PFSK-1 (cell line): ENCODE measurements around the gene STAT2.

Experiments used
- POLR2AphosphoS5 ChIP-seq: IDR thresholded peaks from 2 replicates; pipeline ENCODE4 v1.6.1; 2012; ENCODE audit warnings: low read depth, mild to moderate bottlenecking, control low read depth, low read length, moderate library complexity
- SIN3A ChIP-seq: IDR thresholded peaks from 2 replicates; pipeline ENCODE4 v1.6.1; 2012; ENCODE audit warnings: mild to moderate bottlenecking, low read length, moderate library complexity, borderline replicate concordance; ENCODE audit not compliant: insufficient read depth
- TAF1 ChIP-seq: IDR thresholded peaks from 2 replicates; pipeline ENCODE4 v1.6.1; 2012; ENCODE audit warnings: low read length, control low read depth, borderline replicate concordance; ENCODE audit not compliant: insufficient read depth
- TF ChIP-seq, protein P1 (sequence below), 2 experiments: IDR thresholded peaks; 2 replicates each; pipeline versions ENCODE4 v1.6.1 to v1.8.0; 2011 to 2012; ENCODE audit warnings: low read depth in 2 of 2, low read length in 2 of 2, control low read depth in 1 of 2, inconsistent platforms in 1 of 2, mild to moderate bottlenecking in 1 of 2, moderate library complexity in 1 of 2; ENCODE audit not compliant: insufficient read depth in 1 of 2

DNA sequence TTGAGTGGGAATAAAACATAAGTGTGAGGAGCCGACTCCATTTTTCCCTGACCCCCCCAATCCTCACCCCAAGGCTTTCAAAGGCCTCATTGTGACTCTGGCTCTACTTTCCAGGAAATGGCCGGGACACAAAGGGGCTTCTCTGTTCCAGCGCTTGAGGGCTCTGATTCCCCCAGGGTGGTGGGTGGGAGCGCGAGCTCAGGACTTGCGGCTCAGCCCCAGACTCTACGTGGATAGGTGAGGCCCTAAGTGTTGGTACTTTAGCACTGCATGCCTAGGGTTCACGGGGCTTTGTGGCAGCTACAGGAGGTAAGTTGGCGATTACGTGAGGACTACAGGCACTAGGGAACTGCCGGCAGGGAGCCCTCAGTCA, 44.7 kb downstream of the STAT2 start:
- TF ChIP-seq POLR2AphosphoS5 (no peak), TAF1 (no peak), SIN3A (no peak)
- TF ChIP-seq, protein P1, sequence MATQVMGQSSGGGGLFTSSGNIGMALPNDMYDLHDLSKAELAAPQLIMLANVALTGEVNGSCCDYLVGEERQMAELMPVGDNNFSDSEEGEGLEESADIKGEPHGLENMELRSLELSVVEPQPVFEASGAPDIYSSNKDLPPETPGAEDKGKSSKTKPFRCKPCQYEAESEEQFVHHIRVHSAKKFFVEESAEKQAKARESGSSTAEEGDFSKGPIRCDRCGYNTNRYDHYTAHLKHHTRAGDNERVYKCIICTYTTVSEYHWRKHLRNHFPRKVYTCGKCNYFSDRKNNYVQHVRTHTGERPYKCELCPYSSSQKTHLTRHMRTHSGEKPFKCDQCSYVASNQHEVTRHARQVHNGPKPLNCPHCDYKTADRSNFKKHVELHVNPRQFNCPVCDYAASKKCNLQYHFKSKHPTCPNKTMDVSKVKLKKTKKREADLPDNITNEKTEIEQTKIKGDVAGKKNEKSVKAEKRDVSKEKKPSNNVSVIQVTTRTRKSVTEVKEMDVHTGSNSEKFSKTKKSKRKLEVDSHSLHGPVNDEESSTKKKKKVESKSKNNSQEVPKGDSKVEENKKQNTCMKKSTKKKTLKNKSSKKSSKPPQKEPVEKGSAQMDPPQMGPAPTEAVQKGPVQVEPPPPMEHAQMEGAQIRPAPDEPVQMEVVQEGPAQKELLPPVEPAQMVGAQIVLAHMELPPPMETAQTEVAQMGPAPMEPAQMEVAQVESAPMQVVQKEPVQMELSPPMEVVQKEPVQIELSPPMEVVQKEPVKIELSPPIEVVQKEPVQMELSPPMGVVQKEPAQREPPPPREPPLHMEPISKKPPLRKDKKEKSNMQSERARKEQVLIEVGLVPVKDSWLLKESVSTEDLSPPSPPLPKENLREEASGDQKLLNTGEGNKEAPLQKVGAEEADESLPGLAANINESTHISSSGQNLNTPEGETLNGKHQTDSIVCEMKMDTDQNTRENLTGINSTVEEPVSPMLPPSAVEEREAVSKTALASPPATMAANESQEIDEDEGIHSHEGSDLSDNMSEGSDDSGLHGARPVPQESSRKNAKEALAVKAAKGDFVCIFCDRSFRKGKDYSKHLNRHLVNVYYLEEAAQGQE (IDR thresholded peaks at IDR 0.05; ENCODE audit: insufficient read depth in 1 of 2, low read depth in 2 of 2, low read length in 2 of 2) = no peak
